MM.1S (cell line): ENCODE results near the gene RMI1.

Experiments
- CTCF ChIP-seq: fragments of 300-600 bp; sonication (generic); IDR thresholded peaks from 2 replicates; pipeline ENCODE4 v1.5.1; 2016; ENCODE audit warnings: antibody characterized with exemption, low read length, mixed read lengths
- EZH2phosphoT487 ChIP-seq: fragments of 300-600 bp; sonication (generic); IDR thresholded peaks from 2 replicates; pipeline ENCODE4 v1.6.1; 2018; ENCODE audit warnings: antibody characterized with exemption, low read length

DNA sequence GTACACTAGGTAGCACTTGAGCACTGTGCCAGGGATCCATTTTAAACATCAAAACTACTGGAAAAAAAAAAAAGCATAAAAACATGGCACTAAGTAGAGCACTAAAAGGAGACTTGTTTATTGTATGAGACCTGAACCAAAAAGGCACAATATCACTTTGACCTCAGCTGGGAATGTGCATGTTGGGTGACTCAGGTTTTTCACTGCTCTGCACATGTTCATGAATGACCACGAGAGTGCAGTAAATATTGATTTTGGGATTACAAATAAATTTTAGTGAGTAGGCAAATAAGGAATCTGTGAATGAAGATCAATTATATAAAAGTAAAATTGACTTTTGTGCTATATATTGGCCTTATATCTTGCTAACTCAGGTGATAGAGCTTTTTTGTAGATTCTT is 11.8 kb downstream of the RMI1 start:
- TF ChIP-seq CTCF (no peak), EZH2phosphoT487 (no peak)
